Liver (tissue), 9 donors: Measurements from ENCODE around the gene MCU. TPM values are rescaled to one million over a fixed set of nuclear protein-coding genes. Genes with fewer than 3 reads are reported as not detected.

Experiments
- DNase-seq: peaks from one replicate; pipeline ENCODE4 v3.0.0-alpha.2; 2017; ENCODE audit warnings: low spot score
- H3K27ac ChIP-seq, 2 donors: one replicate each; pipeline ENCODE4 v1.7.0; 2013; ENCODE audit warnings: inconsistent platforms in 2 of 2, low read length in 2 of 2, control low read depth in 1 of 2, low read depth in 1 of 2, mild to moderate bottlenecking in 1 of 2
- H3K27me3 ChIP-seq, 4 donors: one replicate each; pipeline versions ENCODE4 v1.6.1 to v1.7.0; 2013; ENCODE audit warnings: low read length in 3 of 4, inconsistent platforms in 1 of 4, mild to moderate bottlenecking in 1 of 4, moderate library complexity in 1 of 4; ENCODE audit not compliant: control insufficient read depth in 4 of 4, insufficient read depth in 4 of 4
- H3K36me3 ChIP-seq, 4 donors: one replicate each; pipeline versions ENCODE4 v1.6.1 to v1.7.0; 2013; ENCODE audit warnings: low read length in 3 of 4, mild to moderate bottlenecking in 3 of 4, low read depth in 1 of 4, moderate library complexity in 1 of 4; ENCODE audit not compliant: control insufficient read depth in 4 of 4, insufficient read depth in 3 of 4
- H3K4me1 ChIP-seq, 4 donors: one replicate each; pipeline versions ENCODE4 v1.6.1 to v1.7.0; 2013; ENCODE audit warnings: low read length in 3 of 4, mild to moderate bottlenecking in 3 of 4, moderate library complexity in 1 of 4; ENCODE audit not compliant: control insufficient read depth in 4 of 4, insufficient read depth in 4 of 4
- H3K4me3 ChIP-seq, 3 donors: one replicate each; pipeline versions ENCODE4 v1.6.1 to v1.7.0; 2013; ENCODE audit warnings: low read length in 3 of 3, control low read depth in 1 of 3, low read depth in 1 of 3, mild to moderate bottlenecking in 1 of 3
- H3K9ac ChIP-seq, 2 donors: one replicate each; pipeline ENCODE4 v1.7.0; 2013; ENCODE audit warnings: low read length in 2 of 2, mild to moderate bottlenecking in 2 of 2, moderate library complexity in 2 of 2, control low read depth in 1 of 2, low read depth in 1 of 2
- H3K9me3 ChIP-seq, 4 donors: one replicate each; pipeline versions ENCODE4 v1.6.1 to v1.7.0; 2013; ENCODE audit warnings: low read length in 3 of 4; ENCODE audit not compliant: control insufficient read depth in 4 of 4
- EGR1 ChIP-seq, 2 donors: IDR thresholded peaks; 2 replicates each; pipeline ENCODE4 v1.6.1; 2016 to 2018; ENCODE audit warnings: antibody characterized with exemption in 2 of 2, low read depth in 2 of 2
- FOXA1 ChIP-seq: IDR thresholded peaks from 2 replicates; pipeline ENCODE4 v1.6.1; 2016; ENCODE audit warnings: antibody characterized with exemption
- FOXA2 ChIP-seq: IDR thresholded peaks from 2 replicates; pipeline ENCODE4 v1.6.1; 2016; ENCODE audit warnings: antibody characterized with exemption
- GABPA ChIP-seq, 2 donors: IDR thresholded peaks in 1 of 2; conservative IDR thresholded peaks in 1 of 2; 2 replicates each; pipeline ENCODE4 v1.6.1; 2016; ENCODE audit warnings: antibody characterized with exemption in 2 of 2, mild to moderate bottlenecking in 1 of 2, moderate library complexity in 1 of 2
- HNF4A ChIP-seq, 2 donors: conservative IDR thresholded peaks; 2 replicates each; pipeline ENCODE4 v1.6.1; 2016; ENCODE audit warnings: antibody characterized with exemption in 2 of 2, mild to moderate bottlenecking in 2 of 2
- HNF4G ChIP-seq: IDR thresholded peaks from 2 replicates; pipeline ENCODE4 v1.6.1; 2016; ENCODE audit warnings: antibody characterized with exemption
- JUND ChIP-seq, 2 donors: IDR thresholded peaks; 2 replicates each; pipeline ENCODE4 v1.6.1; 2016; ENCODE audit warnings: antibody characterized with exemption in 2 of 2
- NR2F2 ChIP-seq: IDR thresholded peaks from 2 replicates; pipeline ENCODE4 v1.6.1; 2016; ENCODE audit warnings: antibody characterized with exemption
- RAD21 ChIP-seq, 2 donors: IDR thresholded peaks; 2 replicates each; pipeline ENCODE4 v1.6.1; 2016; ENCODE audit warnings: antibody characterized with exemption in 2 of 2, mild to moderate bottlenecking in 2 of 2
- RXRA ChIP-seq, 2 donors: IDR thresholded peaks; 2 replicates each; pipeline ENCODE4 v1.6.1; 2017 to 2018; ENCODE audit warnings: antibody characterized with exemption in 2 of 2, mild to moderate bottlenecking in 1 of 2
- TAF1 ChIP-seq: conservative IDR thresholded peaks from 2 replicates; pipeline ENCODE4 v1.6.1; 2016; ENCODE audit warnings: antibody characterized with exemption, mild to moderate bottlenecking
- YY1 ChIP-seq: IDR thresholded peaks from 2 replicates; pipeline ENCODE4 v1.6.1; 2016; ENCODE audit warnings: antibody characterized with exemption, mild to moderate bottlenecking
- WGBS: extraction: QIAGEN DNeasy Blood & Tissue Kit; methylation state at CpG from one replicate; pipeline ENCODE4 v1.1.7; 2013; 5-methylcytosine and 5-hydroxymethylcytosine counted together
- polyA plus RNA-seq, 2 donors: library from polyadenylated mRNA; stranded (reverse) in 1 of 2; unstranded in 1 of 2; fragments of 200-250 nt in 1 of 2; fragments of >200 nt in 1 of 2; fragmentation: Nextera tagmentation in 1 of 2; extraction: Ambion mirVana in 1 of 2; gene quantifications; one replicate each; pipeline versions ENCODE4 v1.2.1 to v1.2.3, GENCODE V29; 2013 to 2015
- total RNA-seq, 2 donors: library from RNA; depleted of rRNA; stranded (reverse); fragments of >200 nt; gene quantifications; one replicate each; pipeline ENCODE4 v1.2.3, GENCODE V29; 2014
- TF ChIP-seq, protein P1 (sequence below): fragments of 150-350 bp; IDR thresholded peaks from 2 replicates; pipeline ENCODE4 v1.5.1; 2017; ENCODE audit warnings: improper control_type of control experiment, low read depth, low read length; ENCODE audit not compliant: missing input control
- TF ChIP-seq, protein P2 (sequence below): IDR thresholded peaks from 2 replicates; pipeline ENCODE4 v1.6.1; 2016; ENCODE audit warnings: antibody characterized with exemption
- TF ChIP-seq, protein P3 (sequence below): IDR thresholded peaks from 2 replicates; pipeline ENCODE4 v1.6.1; 2016; ENCODE audit warnings: antibody characterized with exemption
- TF ChIP-seq, protein P4 (sequence below): IDR thresholded peaks from 2 replicates; pipeline ENCODE4 v1.6.1; 2016; ENCODE audit warnings: antibody characterized with exemption, mild to moderate bottlenecking
- donor health status: healthy.
- donor health status: healthy.
- donor health status: healthy.
- donor health status: healthy.
- donor health status: healthy.

MCU gene
- total and polyA plus RNA-seq, 4 donors = 6.4 to 13.0 (median 8.8) TPM

DNA sequence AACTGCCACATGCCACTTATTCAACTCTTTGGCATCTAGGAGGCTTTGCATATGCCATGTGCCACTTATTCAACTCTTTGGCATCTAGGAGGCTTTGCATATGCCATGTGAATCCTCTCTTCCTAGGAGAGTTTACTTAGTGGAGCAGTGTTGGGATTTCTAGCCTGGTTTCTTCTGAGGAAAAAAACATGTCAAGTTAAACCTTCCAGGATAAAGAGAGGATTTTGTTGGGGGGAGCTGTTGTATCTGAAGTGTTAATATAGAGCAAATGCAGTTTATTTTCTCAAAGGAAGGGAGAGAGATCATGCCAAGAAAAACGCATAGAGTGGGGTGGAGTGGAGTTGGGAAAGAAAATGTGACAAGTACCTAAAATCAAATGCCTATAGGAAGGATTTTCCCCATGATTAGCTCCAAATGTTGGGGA, 91.5 kb downstream of the MCU start:
- TF ChIP-seq TAF1 = no peak
- TF ChIP-seq, protein P1, sequence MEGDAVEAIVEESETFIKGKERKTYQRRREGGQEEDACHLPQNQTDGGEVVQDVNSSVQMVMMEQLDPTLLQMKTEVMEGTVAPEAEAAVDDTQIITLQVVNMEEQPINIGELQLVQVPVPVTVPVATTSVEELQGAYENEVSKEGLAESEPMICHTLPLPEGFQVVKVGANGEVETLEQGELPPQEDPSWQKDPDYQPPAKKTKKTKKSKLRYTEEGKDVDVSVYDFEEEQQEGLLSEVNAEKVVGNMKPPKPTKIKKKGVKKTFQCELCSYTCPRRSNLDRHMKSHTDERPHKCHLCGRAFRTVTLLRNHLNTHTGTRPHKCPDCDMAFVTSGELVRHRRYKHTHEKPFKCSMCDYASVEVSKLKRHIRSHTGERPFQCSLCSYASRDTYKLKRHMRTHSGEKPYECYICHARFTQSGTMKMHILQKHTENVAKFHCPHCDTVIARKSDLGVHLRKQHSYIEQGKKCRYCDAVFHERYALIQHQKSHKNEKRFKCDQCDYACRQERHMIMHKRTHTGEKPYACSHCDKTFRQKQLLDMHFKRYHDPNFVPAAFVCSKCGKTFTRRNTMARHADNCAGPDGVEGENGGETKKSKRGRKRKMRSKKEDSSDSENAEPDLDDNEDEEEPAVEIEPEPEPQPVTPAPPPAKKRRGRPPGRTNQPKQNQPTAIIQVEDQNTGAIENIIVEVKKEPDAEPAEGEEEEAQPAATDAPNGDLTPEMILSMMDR = no peak
- TF ChIP-seq, protein P2, sequence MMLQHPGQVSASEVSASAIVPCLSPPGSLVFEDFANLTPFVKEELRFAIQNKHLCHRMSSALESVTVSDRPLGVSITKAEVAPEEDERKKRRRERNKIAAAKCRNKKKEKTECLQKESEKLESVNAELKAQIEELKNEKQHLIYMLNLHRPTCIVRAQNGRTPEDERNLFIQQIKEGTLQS = no peak
- no peak for TF ChIP-seq HNF4A (conservative IDR thresholded peaks at IDR 0.05)
- no peak for TF ChIP-seq HNF4G
- TF ChIP-seq, protein P3, sequence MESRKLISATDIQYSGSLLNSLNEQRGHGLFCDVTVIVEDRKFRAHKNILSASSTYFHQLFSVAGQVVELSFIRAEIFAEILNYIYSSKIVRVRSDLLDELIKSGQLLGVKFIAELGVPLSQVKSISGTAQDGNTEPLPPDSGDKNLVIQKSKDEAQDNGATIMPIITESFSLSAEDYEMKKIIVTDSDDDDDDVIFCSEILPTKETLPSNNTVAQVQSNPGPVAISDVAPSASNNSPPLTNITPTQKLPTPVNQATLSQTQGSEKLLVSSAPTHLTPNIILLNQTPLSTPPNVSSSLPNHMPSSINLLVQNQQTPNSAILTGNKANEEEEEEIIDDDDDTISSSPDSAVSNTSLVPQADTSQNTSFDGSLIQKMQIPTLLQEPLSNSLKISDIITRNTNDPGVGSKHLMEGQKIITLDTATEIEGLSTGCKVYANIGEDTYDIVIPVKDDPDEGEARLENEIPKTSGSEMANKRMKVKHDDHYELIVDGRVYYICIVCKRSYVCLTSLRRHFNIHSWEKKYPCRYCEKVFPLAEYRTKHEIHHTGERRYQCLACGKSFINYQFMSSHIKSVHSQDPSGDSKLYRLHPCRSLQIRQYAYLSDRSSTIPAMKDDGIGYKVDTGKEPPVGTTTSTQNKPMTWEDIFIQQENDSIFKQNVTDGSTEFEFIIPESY = no peak
- TF ChIP-seq EGR1 (IDR thresholded peaks at IDR 0.05; ENCODE audit: low read depth in 2 of 2) = no peak
- TF ChIP-seq RXRA (IDR thresholded peaks at IDR 0.05) = no peak
- no peak for TF ChIP-seq YY1
- no peak for TF ChIP-seq GABPA (IDR thresholded peaks at IDR 0.05 in 1 of 2, conservative IDR thresholded peaks at IDR 0.05 in 1 of 2)
- TF ChIP-seq, protein P4, sequence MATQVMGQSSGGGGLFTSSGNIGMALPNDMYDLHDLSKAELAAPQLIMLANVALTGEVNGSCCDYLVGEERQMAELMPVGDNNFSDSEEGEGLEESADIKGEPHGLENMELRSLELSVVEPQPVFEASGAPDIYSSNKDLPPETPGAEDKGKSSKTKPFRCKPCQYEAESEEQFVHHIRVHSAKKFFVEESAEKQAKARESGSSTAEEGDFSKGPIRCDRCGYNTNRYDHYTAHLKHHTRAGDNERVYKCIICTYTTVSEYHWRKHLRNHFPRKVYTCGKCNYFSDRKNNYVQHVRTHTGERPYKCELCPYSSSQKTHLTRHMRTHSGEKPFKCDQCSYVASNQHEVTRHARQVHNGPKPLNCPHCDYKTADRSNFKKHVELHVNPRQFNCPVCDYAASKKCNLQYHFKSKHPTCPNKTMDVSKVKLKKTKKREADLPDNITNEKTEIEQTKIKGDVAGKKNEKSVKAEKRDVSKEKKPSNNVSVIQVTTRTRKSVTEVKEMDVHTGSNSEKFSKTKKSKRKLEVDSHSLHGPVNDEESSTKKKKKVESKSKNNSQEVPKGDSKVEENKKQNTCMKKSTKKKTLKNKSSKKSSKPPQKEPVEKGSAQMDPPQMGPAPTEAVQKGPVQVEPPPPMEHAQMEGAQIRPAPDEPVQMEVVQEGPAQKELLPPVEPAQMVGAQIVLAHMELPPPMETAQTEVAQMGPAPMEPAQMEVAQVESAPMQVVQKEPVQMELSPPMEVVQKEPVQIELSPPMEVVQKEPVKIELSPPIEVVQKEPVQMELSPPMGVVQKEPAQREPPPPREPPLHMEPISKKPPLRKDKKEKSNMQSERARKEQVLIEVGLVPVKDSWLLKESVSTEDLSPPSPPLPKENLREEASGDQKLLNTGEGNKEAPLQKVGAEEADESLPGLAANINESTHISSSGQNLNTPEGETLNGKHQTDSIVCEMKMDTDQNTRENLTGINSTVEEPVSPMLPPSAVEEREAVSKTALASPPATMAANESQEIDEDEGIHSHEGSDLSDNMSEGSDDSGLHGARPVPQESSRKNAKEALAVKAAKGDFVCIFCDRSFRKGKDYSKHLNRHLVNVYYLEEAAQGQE = no peak
- TF ChIP-seq FOXA2 = no peak
- no peak for TF ChIP-seq NR2F2
- no peak for TF ChIP-seq RAD21 (IDR thresholded peaks at IDR 0.05)
- no peak for TF ChIP-seq FOXA1
- no peak for TF ChIP-seq JUND (IDR thresholded peaks at IDR 0.05)
- H3K9ac ChIP-seq = no peak overlapping the region
- no peak overlapping the region for H3K4me3 ChIP-seq
- H3K27ac ChIP-seq = no peak overlapping the region
- H3K27me3 ChIP-seq = no peaks in the 10 kb centered on the region
- no peaks in the 10 kb centered on the region for H3K9me3 ChIP-seq
- 76% methylated on average over 1 of the region's 1 CpG for WGBS
- no peak for DNase-seq
- H3K36me3 ChIP-seq = no peaks in the 10 kb centered on the region
- peaks cover 0 to 6% (median under 1%) of the 10 kb centered on the region in 4 donors for H3K4me1 ChIP-seq
